ENCODE results near the gene TKFC. TPM values are rescaled to one million over a fixed set of nuclear protein-coding genes. Genes with fewer than 3 reads are reported as not detected.

Gene TKFC
- total RNA-seq, 1 experiment from 2014 or later: 79.6 TPM

- Histone ChIP-seq H3K36me3 (ENCODE audit: control insufficient read depth, insufficient read depth, low read length) (peaks cover 15% of the 10 kb centered on the region), H3K4me3 (ENCODE audit: low read depth in 2 of 2, low read length in 2 of 2) (peak overlapping the region; percentile 94 to 95), H3K27ac (ENCODE audit: low read length) (peak overlapping the region; percentile 99), H3K27me3 (ENCODE audit: control insufficient read depth, insufficient read depth, low read length) (no peaks in the 10 kb centered on the region), H3K4me1 (ENCODE audit: control insufficient read depth, insufficient read depth, low read length) (peaks cover 12% of the 10 kb centered on the region), H3K9me3 (ENCODE audit: control insufficient read depth, insufficient read depth, low read depth, low read length) (no peaks in the 10 kb centered on the region)
- no peak for TF ChIP-seq CTCF (IDR thresholded peaks at IDR 0.05)
- no peak for TF ChIP-seq SIN3A (IDR thresholded peaks at IDR 0.05; ENCODE audit: borderline replicate concordance, insufficient read depth, low read depth, low read length)
- TF ChIP-seq POLR2AphosphoS5 (IDR thresholded peaks at IDR 0.05; ENCODE audit: low read depth, low read length): no peak
- no peak for TF ChIP-seq REST (IDR thresholded peaks at IDR 0.05; ENCODE audit: insufficient read depth in 1 of 2, low read depth in 2 of 2, low read length in 1 of 2)
- TF ChIP-seq TCF7L2 (IDR thresholded peaks at IDR 0.05; ENCODE audit: low read depth, low read length): no peak
- ATAC-seq (no peak; the same call in 1 of the 2 replicates), DNase-seq (ENCODE audit: low read depth, low spot score) (no peak)
- CTCF ChIA-PET: interaction anchor here (0.8 to 2.2 kb wide), 2 partner anchors 25 to 446 kb away, joined by 3 to 13 read pairs; no protein-coding TSS in a partner anchor
- in situ Hi-C loops (cut with HindIII; ENCODE audit: low pct_unique_long_range_greater_than_20kb, low sequenced_read_pairs): no loop called here
- POLR2A ChIA-PET: interaction anchor here (0.5 to 2.5 kb wide), 4 partner anchors 10 to 1695 kb away, joined by 3 to 9 read pairs (median 6); no protein-coding TSS in a partner anchor
- BruUV-seq (replicated peaks): TSS peak; percentile 77
- intact Hi-C loops (cut with micrococcal nuclease; ENCODE audit: unreplicated experiment): no loop called here
Observed at GRCh38 chr11:61361237-61361740, 28.3 kb downstream of the TKFC start.

- Histone ChIP-seq H3K4me1 (ENCODE audit: control insufficient read depth, insufficient read depth, low read length) (peaks cover 12% of the 10 kb centered on the region), H3K4me3 (ENCODE audit: low read depth in 2 of 2, low read length in 2 of 2) (peak within 1 kb of the TSS; percentile 94 to 95), H3K27ac (ENCODE audit: low read length) (peak within 1 kb of the TSS; percentile 99), H3K36me3 (ENCODE audit: control insufficient read depth, insufficient read depth, low read length) (peaks cover 20% of the 10 kb centered on the region), H3K27me3 (ENCODE audit: control insufficient read depth, insufficient read depth, low read length) (no peaks in the 10 kb centered on the region), H3K9me3 (ENCODE audit: control insufficient read depth, insufficient read depth, low read depth, low read length) (no peaks in the 10 kb centered on the region)
- POLR2A ChIA-PET: interaction anchor here (0.5 to 2.5 kb wide), 7 partner anchors 9 to 1696 kb away, joined by 3 to 11 read pairs (median 5); no protein-coding TSS in a partner anchor
- DNase-seq (ENCODE audit: low read depth, low spot score): peak; percentile 77
- in situ Hi-C loops (cut with HindIII; ENCODE audit: low pct_unique_long_range_greater_than_20kb, low sequenced_read_pairs) (no loop called here), intact Hi-C loops (cut with micrococcal nuclease; ENCODE audit: unreplicated experiment) (no loop called here)
- no TSS peak for BruUV-seq (replicated peaks)
- TF ChIP-seq CTCF (IDR thresholded peaks at IDR 0.05): no peak
- TF ChIP-seq REST (IDR thresholded peaks at IDR 0.05; ENCODE audit: insufficient read depth in 1 of 2, low read depth in 2 of 2, low read length in 1 of 2): no peak
- TF ChIP-seq TCF7L2 (IDR thresholded peaks at IDR 0.05; ENCODE audit: low read depth, low read length): 0 out of 2 replicates have a peak, but pooled peaks have one; percentile 26
- TF ChIP-seq POLR2AphosphoS5 (IDR thresholded peaks at IDR 0.05; ENCODE audit: low read depth, low read length): peak; percentile 75
- 0 out of 2 replicates have a peak, but pooled peaks have one; percentile 57 for TF ChIP-seq SIN3A (IDR thresholded peaks at IDR 0.05; ENCODE audit: borderline replicate concordance, insufficient read depth, low read depth, low read length)
- peak; percentile 97 for ATAC-seq
- CTCF ChIA-PET: interaction anchor here (0.8 to 2.2 kb wide), 3 partner anchors 24 to 446 kb away, joined by 3 to 13 read pairs (median 5); no protein-coding TSS in a partner anchor
Observed at GRCh38 chr11:61361741-61362541, 28.9 kb downstream of the TKFC start, which contains the start of the genes CYB561A3 and TMEM138. TSS of gene CYB561A3 (minus strand) at chr11:61361882. CDS start at chr11:61356713, 5,169 bp downstream. TSS of gene TMEM138 (plus strand) at chr11:61362374. CDS start at chr11:61364391, 2,017 bp downstream.
